Measurements from ENCODE around the gene DNAH12. TPM values are rescaled to one million over a fixed set of nuclear protein-coding genes. Genes with fewer than 3 reads are reported as not detected.

The DNAH12 gene
- polyA plus RNA-seq, 2 of the 4 experiments (the other 2 are of a cell fraction) = 0.05 to 0.09 TPM

DNA sequence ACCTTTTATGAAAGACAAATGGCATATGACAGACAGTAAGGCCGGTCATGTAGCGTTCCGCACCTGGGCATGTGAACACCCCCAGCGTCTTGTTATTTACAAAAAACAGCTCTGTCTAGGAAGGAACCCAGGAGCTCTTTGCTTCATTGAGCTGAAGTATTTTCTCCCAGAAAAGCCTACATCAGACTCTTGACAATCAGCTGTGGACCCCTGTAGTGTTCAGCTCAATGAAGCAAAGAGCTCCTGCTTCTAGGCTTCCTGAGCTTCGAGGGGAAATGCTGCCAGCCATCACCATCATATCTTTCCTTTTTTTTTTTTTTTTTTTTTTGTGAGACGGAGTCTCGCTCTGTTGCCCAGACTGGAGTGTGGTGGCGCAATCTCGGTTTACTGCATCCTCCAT is 255.7 kb downstream of the DNAH12 start:
- no peak overlapping the region for H3K4me2 ChIP-seq
- H3K4me3 ChIP-seq = no peak overlapping the region
- FAIRE-seq (no peak), ATAC-seq (no peak), DNase-seq (ENCODE audit: low read depth in 1 of 2, low spot score in 1 of 2) (no peak)
- TF ChIP-seq MAZ (IDR thresholded peaks at IDR 0.05; ENCODE audit: borderline replicate concordance, low read depth, low read length) (no peak), POLR2AphosphoS2 (conservative IDR thresholded peaks at IDR 0.05; ENCODE audit: low read length) (no peak), ZFP36 (IDR thresholded peaks at IDR 0.05; ENCODE audit: borderline replicate concordance, partially characterized antibody) (no peak), EP300 (IDR thresholded peaks at IDR 0.05) (no peak), HDAC2 (IDR thresholded peaks at IDR 0.05) (no peak), EHF (CRISPR knock-in tag; IDR thresholded peaks at IDR 0.05) (no peak), KDM1A (IDR thresholded peaks at IDR 0.05; ENCODE audit: low read depth) (no peak), MYC (IDR thresholded peaks at IDR 0.05; ENCODE audit: borderline replicate concordance, low read length) (no peak), JUN (IDR thresholded peaks at IDR 0.05) (no peak), MAFK (IDR thresholded peaks at IDR 0.05; ENCODE audit: partially characterized antibody) (no peak), HEYL (CRISPR knock-in tag; IDR thresholded peaks at IDR 0.05) (no peak), CBX2 (IDR thresholded peaks at IDR 0.05; ENCODE audit: borderline replicate concordance, low read depth) (no peak), RCOR1 (IDR thresholded peaks at IDR 0.05; ENCODE audit: low read depth, low read length) (no peak), TFCP2L1 (CRISPR knock-in tag; IDR thresholded peaks at IDR 0.05) (no peak), RARB (CRISPR knock-in tag; IDR thresholded peaks at IDR 0.05) (no peak), CBX8 (IDR thresholded peaks at IDR 0.05) (no peak), E2F6 (IDR thresholded peaks at IDR 0.05; ENCODE audit: borderline replicate concordance, low read depth) (no peak)
- TF ChIP-seq, protein P1, sequence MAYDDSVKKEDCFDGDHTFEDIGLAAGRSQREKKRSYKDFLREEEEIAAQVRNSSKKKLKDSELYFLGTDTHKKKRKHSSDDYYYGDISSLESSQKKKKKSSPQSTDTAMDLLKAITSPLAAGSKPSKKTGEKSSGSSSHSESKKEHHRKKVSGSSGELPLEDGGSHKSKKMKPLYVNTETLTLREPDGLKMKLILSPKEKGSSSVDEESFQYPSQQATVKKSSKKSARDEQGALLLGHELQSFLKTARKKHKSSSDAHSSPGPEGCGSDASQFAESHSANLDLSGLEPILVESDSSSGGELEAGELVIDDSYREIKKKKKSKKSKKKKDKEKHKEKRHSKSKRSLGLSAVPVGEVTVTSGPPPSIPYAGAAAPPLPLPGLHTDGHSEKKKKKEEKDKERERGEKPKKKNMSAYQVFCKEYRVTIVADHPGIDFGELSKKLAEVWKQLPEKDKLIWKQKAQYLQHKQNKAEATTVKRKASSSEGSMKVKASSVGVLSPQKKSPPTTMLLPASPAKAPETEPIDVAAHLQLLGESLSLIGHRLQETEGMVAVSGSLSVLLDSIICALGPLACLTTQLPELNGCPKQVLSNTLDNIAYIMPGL (CRISPR knock-in tag; IDR thresholded peaks at IDR 0.05; ENCODE audit: borderline replicate concordance) = no peak
- TF ChIP-seq, protein P2, sequence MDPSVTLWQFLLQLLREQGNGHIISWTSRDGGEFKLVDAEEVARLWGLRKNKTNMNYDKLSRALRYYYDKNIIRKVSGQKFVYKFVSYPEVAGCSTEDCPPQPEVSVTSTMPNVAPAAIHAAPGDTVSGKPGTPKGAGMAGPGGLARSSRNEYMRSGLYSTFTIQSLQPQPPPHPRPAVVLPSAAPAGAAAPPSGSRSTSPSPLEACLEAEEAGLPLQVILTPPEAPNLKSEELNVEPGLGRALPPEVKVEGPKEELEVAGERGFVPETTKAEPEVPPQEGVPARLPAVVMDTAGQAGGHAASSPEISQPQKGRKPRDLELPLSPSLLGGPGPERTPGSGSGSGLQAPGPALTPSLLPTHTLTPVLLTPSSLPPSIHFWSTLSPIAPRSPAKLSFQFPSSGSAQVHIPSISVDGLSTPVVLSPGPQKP (IDR thresholded peaks at IDR 0.05; ENCODE audit: low read depth, low read length) = no peak
- CTCF ChIA-PET = no interaction called here
- no peaks in the 10 kb centered on the region for H3K4me1 ChIP-seq
- POLR2A ChIA-PET = no interaction called here
- 86% methylated on average over 9 of the region's 9 CpGs for WGBS (ENCODE audit: missing lambda C conversion rate)
- no peak overlapping the region for H3K27ac ChIP-seq
- H3K9me3 ChIP-seq = peaks cover 3% of the 10 kb centered on the region; the same call in 1 of the 3 replicates

DNA sequence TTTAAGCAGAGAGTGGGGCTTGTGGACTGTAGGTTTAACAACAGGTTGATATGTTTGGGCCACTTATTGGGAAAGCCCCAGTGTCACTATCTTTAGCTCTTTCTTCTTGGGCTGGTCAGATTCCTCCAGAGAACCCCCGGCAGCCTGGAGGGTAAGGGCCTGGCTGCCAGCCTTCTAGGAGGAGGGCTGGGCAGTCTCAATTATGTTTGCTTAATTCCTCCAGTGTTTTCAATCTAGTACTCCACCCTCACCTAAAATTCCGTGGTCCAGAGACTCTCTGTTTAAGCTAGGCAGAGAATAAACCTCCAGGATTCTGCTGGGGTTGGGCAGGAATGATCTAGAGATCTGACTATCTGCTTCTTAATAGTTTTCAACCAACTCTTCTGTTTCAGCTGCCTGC is 256.9 kb downstream of the DNAH12 start:
- TF ChIP-seq, protein P3, sequence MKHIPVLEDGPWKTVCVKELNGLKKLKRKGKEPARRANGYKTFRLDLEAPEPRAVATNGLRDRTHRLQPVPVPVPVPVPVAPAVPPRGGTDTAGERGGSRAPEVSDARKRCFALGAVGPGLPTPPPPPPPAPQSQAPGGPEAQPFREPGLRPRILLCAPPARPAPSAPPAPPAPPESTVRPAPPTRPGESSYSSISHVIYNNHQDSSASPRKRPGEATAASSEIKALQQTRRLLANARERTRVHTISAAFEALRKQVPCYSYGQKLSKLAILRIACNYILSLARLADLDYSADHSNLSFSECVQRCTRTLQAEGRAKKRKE (CRISPR knock-in tag; IDR thresholded peaks at IDR 0.05; ENCODE audit: low read depth) = no peak
- TF ChIP-seq, protein P4, sequence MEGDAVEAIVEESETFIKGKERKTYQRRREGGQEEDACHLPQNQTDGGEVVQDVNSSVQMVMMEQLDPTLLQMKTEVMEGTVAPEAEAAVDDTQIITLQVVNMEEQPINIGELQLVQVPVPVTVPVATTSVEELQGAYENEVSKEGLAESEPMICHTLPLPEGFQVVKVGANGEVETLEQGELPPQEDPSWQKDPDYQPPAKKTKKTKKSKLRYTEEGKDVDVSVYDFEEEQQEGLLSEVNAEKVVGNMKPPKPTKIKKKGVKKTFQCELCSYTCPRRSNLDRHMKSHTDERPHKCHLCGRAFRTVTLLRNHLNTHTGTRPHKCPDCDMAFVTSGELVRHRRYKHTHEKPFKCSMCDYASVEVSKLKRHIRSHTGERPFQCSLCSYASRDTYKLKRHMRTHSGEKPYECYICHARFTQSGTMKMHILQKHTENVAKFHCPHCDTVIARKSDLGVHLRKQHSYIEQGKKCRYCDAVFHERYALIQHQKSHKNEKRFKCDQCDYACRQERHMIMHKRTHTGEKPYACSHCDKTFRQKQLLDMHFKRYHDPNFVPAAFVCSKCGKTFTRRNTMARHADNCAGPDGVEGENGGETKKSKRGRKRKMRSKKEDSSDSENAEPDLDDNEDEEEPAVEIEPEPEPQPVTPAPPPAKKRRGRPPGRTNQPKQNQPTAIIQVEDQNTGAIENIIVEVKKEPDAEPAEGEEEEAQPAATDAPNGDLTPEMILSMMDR (IDR thresholded peaks at IDR 0.05) = no peak
- no peak for TF ChIP-seq ZFP36 (IDR thresholded peaks at IDR 0.05; ENCODE audit: borderline replicate concordance, partially characterized antibody)
- TF ChIP-seq, protein P5, sequence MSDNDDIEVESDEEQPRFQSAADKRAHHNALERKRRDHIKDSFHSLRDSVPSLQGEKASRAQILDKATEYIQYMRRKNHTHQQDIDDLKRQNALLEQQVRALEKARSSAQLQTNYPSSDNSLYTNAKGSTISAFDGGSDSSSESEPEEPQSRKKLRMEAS (IDR thresholded peaks at IDR 0.05) = no peak
- no peak for TF ChIP-seq TFCP2L1 (CRISPR knock-in tag; IDR thresholded peaks at IDR 0.05)
- no peak for TF ChIP-seq EHMT2 (IDR thresholded peaks at IDR 0.05; ENCODE audit: low read depth)
- no peak for TF ChIP-seq BCL3 (IDR thresholded peaks at IDR 0.05)
- no peak for TF ChIP-seq RNF2 (IDR thresholded peaks at IDR 0.05; ENCODE audit: borderline replicate concordance, low read depth)
- TF ChIP-seq FOSB (CRISPR knock-in tag; IDR thresholded peaks at IDR 0.05) = no peak
- H3K27ac ChIP-seq = no peak overlapping the region
- no peak overlapping the region for H3K4me2 ChIP-seq
- ATAC-seq = no peak
- ChIA-PET CTCF (no interaction called here), POLR2A (no interaction called here)
- no peak for DNase-seq (ENCODE audit: low read depth in 1 of 2, low spot score in 1 of 2)
- FAIRE-seq = no peak
- no peak overlapping the region for H3K4me3 ChIP-seq
- peaks cover 3% of the 10 kb centered on the region; the same call in 1 of the 3 replicates for H3K9me3 ChIP-seq
- 64% methylated on average over 2 of the region's 2 CpGs for WGBS (ENCODE audit: missing lambda C conversion rate)
- H3K4me1 ChIP-seq = no peaks in the 10 kb centered on the region

Measured in A549 (cell line).